Measurements from ENCODE around the gene FRMPD3. TPM values are rescaled to one million over a fixed set of nuclear protein-coding genes. Genes with fewer than 3 reads are reported as not detected.

The FRMPD3 gene
- total and polyA plus RNA-seq, 2 experiments from 2014 or later: 0.11 to 1.4 TPM

GRCh38 chrX:107470198-107470597, 20.7 kb downstream of the FRMPD3 start (continued):
- TF ChIP-seq EZH2phosphoT487 (IDR thresholded peaks at IDR 0.05; ENCODE audit: unreplicated experiment) (no peak), JUNB (IDR thresholded peaks at IDR 0.05; ENCODE audit: unreplicated experiment) (no peak), NANOG (IDR thresholded peaks at IDR 0.05; ENCODE audit: borderline replicate concordance) (no peak), ZNF114 (CRISPR knock-in tag; IDR thresholded peaks at IDR 0.05) (no peak), ZNF331 (CRISPR knock-in tag; IDR thresholded peaks at IDR 0.05; ENCODE audit: low read depth) (no peak), POLR2AphosphoS5 (IDR thresholded peaks at IDR 0.05; ENCODE audit: low read depth) (no peak), EZH2 (IDR thresholded peaks at IDR 0.05; ENCODE audit: low read depth, unreplicated experiment) (no peak), ETS1 (IDR thresholded peaks at IDR 0.05) (no peak), STAT1 (IDR thresholded peaks at IDR 0.05; ENCODE audit: unreplicated experiment) (no peak), CTCF (conservative IDR thresholded peaks at IDR 0.05; ENCODE audit: low read depth in 2 of 2) (no peak), REST (IDR thresholded peaks at IDR 0.05; ENCODE audit: unreplicated experiment) (no peak), CREB1 (CRISPR knock-in tag; IDR thresholded peaks at IDR 0.05; ENCODE audit: low read depth) (no peak)

- no peak overlapping the region for H3K4me3 Mint-ChIP-seq
- DNase-seq (ENCODE audit: low spot score) (peak; percentile 49), ATAC-seq (peak; percentile 70)
- TF ChIP-seq CTCF (conservative IDR thresholded peaks at IDR 0.05; ENCODE audit: low read depth in 2 of 2): peak; percentile 32 to 62; a peak in 3 of 4 replicates
Observed at GRCh38 chrX:107470971-107471370, 21.5 kb downstream of the FRMPD3 start.

More at GRCh38 chrX:107470971-107471370, 21.5 kb downstream of the FRMPD3 start:
- Histone ChIP-seq H3K27ac (ENCODE audit: low read depth) (no peak overlapping the region), H3K36me3 (ENCODE audit: insufficient read depth) (no peaks in the 10 kb centered on the region), H4K20me1 (replicated peaks; ENCODE audit: insufficient read depth) (no peaks in the 10 kb centered on the region), H3K4me2 (no peak overlapping the region), H3F3A (replicated peaks; ENCODE audit: low read depth) (no peaks in the 10 kb centered on the region), H3K79me2 (replicated peaks; ENCODE audit: insufficient read depth) (no peaks in the 10 kb centered on the region), H3K4me3 (no peak overlapping the region), H2AFZ (no peak overlapping the region), H3K4me1 (ENCODE audit: insufficient read depth) (no peaks in the 10 kb centered on the region; the same call in 1 of the 2 replicates), H3K9me2 (ENCODE audit: insufficient read depth) (no peaks in the 10 kb centered on the region), H3K27me3 (ENCODE audit: insufficient read depth) (no peaks in the 10 kb centered on the region)
- Mint-ChIP-seq H3K9me3 (no peaks in the 10 kb centered on the region), H3K4me1 (peaks cover 4% of the 10 kb centered on the region; the same call in 2 of the 3 replicates), H3K27ac (no peak overlapping the region), H3K27me3 (ENCODE audit: insufficient read depth, low read depth, poor library complexity) (peaks cover 2% of the 10 kb centered on the region), H3K36me3 (ENCODE audit: low read depth) (no peaks in the 10 kb centered on the region)

Data from GM23338 (cell line).